MV-4-11 (cell line): Measurements from ENCODE around the gene OLIG3.

Experiments used
- DNase-seq: peaks from one replicate; lab custom pipeline; 2025; lab: John Stamatoyannopoulos, UW

The OLIG3 gene

GRCh38 chr6:137467211-137467610 is 27.0 kb downstream of the OLIG3 start:
- no peak for DNase-seq

- DNase-seq, result no peak
Observed at GRCh38 chr6:137465378-137466009, 28.7 kb downstream of the OLIG3 start.

GRCh38 chr6:137452333-137452894 is 41.8 kb downstream of the OLIG3 start:
- no peak for DNase-seq

GRCh38 chr6:137443901-137444300 is 50.3 kb downstream of the OLIG3 start:
- DNase-seq, result no peak
